NOMO-1 (cell line): ENCODE results near the gene CNTNAP2.

Experiments used
- DNase-seq, 2 experiments: peaks; one replicate each; lab custom pipeline; 2025; ENCODE audit not compliant: unreplicated experiment in 2 of 2; lab: John Stamatoyannopoulos, UW

Gene CNTNAP2

GRCh38 chr7:147296986-147297385, 1180.4 kb downstream of the CNTNAP2 start:
- no peak for DNase-seq

- DNase-seq = no peak
These were observed 1182.0 kb downstream of the CNTNAP2 start for GRCh38 chr7:147298611-147299043.

GRCh38 chr7:147300293-147300692, 1183.7 kb downstream of the CNTNAP2 start:
- no peak for DNase-seq

- DNase-seq = no peak
These were observed 1187.8 kb downstream of the CNTNAP2 start for GRCh38 chr7:147304376-147304775.

- DNase-seq = no peak
These were observed 1189.2 kb downstream of the CNTNAP2 start for GRCh38 chr7:147305827-147306226.

- DNase-seq = no peak
These were observed 1191.9 kb downstream of the CNTNAP2 start for GRCh38 chr7:147308539-147308938.

- no peak for DNase-seq
These were observed 1194.7 kb downstream of the CNTNAP2 start for GRCh38 chr7:147311336-147311735.

GRCh38 chr7:147321504-147321903, 1204.9 kb downstream of the CNTNAP2 start:
- no peak for DNase-seq

GRCh38 chr7:147332988-147333387, 1216.4 kb downstream of the CNTNAP2 start:
- no peak for DNase-seq

GRCh38 chr7:147363101-147363500, 1246.5 kb downstream of the CNTNAP2 start:
- DNase-seq = no peak

GRCh38 chr7:147376192-147376591, 1259.6 kb downstream of the CNTNAP2 start:
- no peak for DNase-seq

- DNase-seq = no peak
These were observed 1264.3 kb downstream of the CNTNAP2 start for GRCh38 chr7:147380926-147381325.

- DNase-seq = no peak
These were observed 1277.7 kb downstream of the CNTNAP2 start for GRCh38 chr7:147394329-147394728.

- no peak for DNase-seq
These were observed 1283.7 kb downstream of the CNTNAP2 start for GRCh38 chr7:147400221-147400689.

GRCh38 chr7:147400925-147401324, 1284.3 kb downstream of the CNTNAP2 start:
- DNase-seq = no peak

GRCh38 chr7:147405621-147406020, 1289.0 kb downstream of the CNTNAP2 start:
- DNase-seq = no peak

GRCh38 chr7:147406521-147407135, 1290.0 kb downstream of the CNTNAP2 start:
- no peak for DNase-seq

GRCh38 chr7:147411096-147411495, 1294.5 kb downstream of the CNTNAP2 start:
- no peak for DNase-seq

GRCh38 chr7:147412109-147412508, 1295.5 kb downstream of the CNTNAP2 start:
- DNase-seq = no peak

GRCh38 chr7:147412782-147413556, 1296.4 kb downstream of the CNTNAP2 start:
- DNase-seq = no peak

GRCh38 chr7:147413557-147413870, 1296.9 kb downstream of the CNTNAP2 start:
- DNase-seq = no peak

- no peak for DNase-seq
These were observed 1299.4 kb downstream of the CNTNAP2 start for GRCh38 chr7:147415991-147416390.
